ENCODE results near the gene CPT1C. TPM values are rescaled to one million over a fixed set of nuclear protein-coding genes. Genes with fewer than 3 reads are reported as not detected.

Gene CPT1C
- total RNA-seq, 2 experiments from 2014 or later = 0.47 to 0.59 TPM

GRCh38 chr19:49680421-49681351 lies 10.2 kb upstream of the CPT1C start:
- ChIA-PET POLR2A (interaction anchor here (0.6 to 1.6 kb wide), 6 partner anchors 9 to 212 kb away, joined by 3 to 7 read pairs (median 3); partner anchors contain the start of genes ADM5 and RPS11), CTCF (interaction anchor here (0.6 to 1.6 kb wide), 19 partner anchors 9 to 892 kb away, joined by 3 to 7 read pairs (median 4); partner anchors contain the start of genes BCL2L12, CPT1C, IRF3 and PRR12)
- peak overlapping the region; percentile 57 for H3K4me3 Mint-ChIP-seq

GRCh38 chr19:49681830-49682229 lies 9.1 kb upstream of the CPT1C start:
- H3K27ac ChIP-seq (ENCODE audit: low read depth in 1 of 2, low read length in 2 of 2) = no peak overlapping the region
- no peak for TF ChIP-seq CTCF (IDR thresholded peaks at IDR 0.05)
- no peaks in the 10 kb centered on the region for H3K9me3 Mint-ChIP-seq
- H3K27me3 Mint-ChIP-seq = no peaks in the 10 kb centered on the region
- peaks cover 43% of the 10 kb centered on the region for H3K4me1 ChIP-seq (ENCODE audit: insufficient read depth, low read length)
- ChIA-PET POLR2A (interaction anchor here (1.1 kb wide), 1 partner anchor 179 kb away, joined by 3 read pairs; no protein-coding TSS in a partner anchor), CTCF (interaction anchor here (1.4 to 1.6 kb wide), 3 partner anchors 111 to 290 kb away, joined by 4 to 6 read pairs (median 4); no protein-coding TSS in a partner anchor)
- peak in 1 of 14 experiments; percentile 44 for DNase-seq
- peaks cover 69% of the 10 kb centered on the region for H3K36me3 Mint-ChIP-seq (ENCODE audit: low read depth)
- H3K4me1 Mint-ChIP-seq (ENCODE audit: low read depth) = peaks cover 27% of the 10 kb centered on the region
- H3K27me3 ChIP-seq (ENCODE audit: control insufficient read depth in 1 of 2, insufficient read depth in 2 of 2, low read length in 2 of 2) = no peaks in the 10 kb centered on the region
- H3K9me3 ChIP-seq (ENCODE audit: control insufficient read depth in 1 of 2, insufficient read depth in 1 of 2, low read length in 2 of 2) = no peaks in the 10 kb centered on the region
- H3K4me3 Mint-ChIP-seq = no peak overlapping the region
- no peak overlapping the region for H3K4me3 ChIP-seq (ENCODE audit: low read length)
- peaks cover 60% of the 10 kb centered on the region for H3K36me3 ChIP-seq (ENCODE audit: insufficient read depth, low read length)
- no peak for ATAC-seq (ENCODE audit: poor library complexity)
- H3K27ac Mint-ChIP-seq = no peak overlapping the region
- intact Hi-C loops (cut with DNase I, micrococcal nuclease) = loop anchor here in 1 of 2 experiments (2.0 kb wide), 1 partner anchor 453 kb away; no protein-coding TSS in a partner anchor

More at GRCh38 chr19:49680421-49681351, 10.2 kb upstream of the CPT1C start:
- Mint-ChIP-seq H3K9me3 (no peaks in the 10 kb centered on the region), H3K4me1 (ENCODE audit: low read depth) (peaks cover 38% of the 10 kb centered on the region), H3K36me3 (ENCODE audit: low read depth) (peaks cover 68% of the 10 kb centered on the region), H3K27me3 (no peaks in the 10 kb centered on the region), H3K27ac (peak overlapping the region; percentile 53)
- H3K4me1 ChIP-seq (ENCODE audit: insufficient read depth, low read length) = peaks cover 52% of the 10 kb centered on the region
- peaks cover 53% of the 10 kb centered on the region for H3K36me3 ChIP-seq (ENCODE audit: insufficient read depth, low read length)
- H3K27ac ChIP-seq (ENCODE audit: low read depth in 1 of 2, low read length in 2 of 2) = peak overlapping the region; percentile 13 to 35
- intact Hi-C loops (cut with DNase I, micrococcal nuclease) = loop anchor here (1.0 to 2.0 kb wide), 6 partner anchors 38 to 454 kb away; no protein-coding TSS in a partner anchor
- no peak overlapping the region for H3K4me3 ChIP-seq (ENCODE audit: low read length)
- DNase-seq (peak; percentile 88 to 97 (median 95)), ATAC-seq (ENCODE audit: poor library complexity) (peak; percentile 18)
- no peaks in the 10 kb centered on the region for H3K27me3 ChIP-seq (ENCODE audit: control insufficient read depth in 1 of 2, insufficient read depth in 2 of 2, low read length in 2 of 2)
- no peaks in the 10 kb centered on the region for H3K9me3 ChIP-seq (ENCODE audit: control insufficient read depth in 1 of 2, insufficient read depth in 1 of 2, low read length in 2 of 2)
- TF ChIP-seq CTCF (IDR thresholded peaks at IDR 0.05) = peak; percentile 98

GRCh38 chr19:49682274-49682673 lies 8.6 kb upstream of the CPT1C start:
- Histone ChIP-seq H3K36me3 (ENCODE audit: insufficient read depth, low read length) (peaks cover 60% of the 10 kb centered on the region), H3K4me3 (ENCODE audit: low read length) (no peak overlapping the region), H3K9me3 (ENCODE audit: control insufficient read depth in 1 of 2, insufficient read depth in 1 of 2, low read length in 2 of 2) (no peaks in the 10 kb centered on the region), H3K27ac (ENCODE audit: low read depth in 1 of 2, low read length in 2 of 2) (no peak overlapping the region), H3K4me1 (ENCODE audit: insufficient read depth, low read length) (peaks cover 43% of the 10 kb centered on the region), H3K27me3 (ENCODE audit: control insufficient read depth in 1 of 2, insufficient read depth in 2 of 2, low read length in 2 of 2) (no peaks in the 10 kb centered on the region)
- ChIA-PET CTCF (no interaction called here), POLR2A (no interaction called here)
- DNase-seq = peak in 1 of 14 experiments; percentile 40
- H3K4me3 Mint-ChIP-seq = no peak overlapping the region
- H3K4me1 Mint-ChIP-seq (ENCODE audit: low read depth) = peaks cover 23% of the 10 kb centered on the region
- no peak overlapping the region for H3K27ac Mint-ChIP-seq
- no peaks in the 10 kb centered on the region for H3K27me3 Mint-ChIP-seq
- intact Hi-C loops (cut with DNase I, micrococcal nuclease) = no loop called here
- no peak for ATAC-seq (ENCODE audit: poor library complexity)
- H3K9me3 Mint-ChIP-seq = no peaks in the 10 kb centered on the region
- peaks cover 64% of the 10 kb centered on the region for H3K36me3 Mint-ChIP-seq (ENCODE audit: low read depth)
- TF ChIP-seq CTCF (IDR thresholded peaks at IDR 0.05) = no peak

Data from CD4-positive, alpha-beta T cell (primary cell).